GM19467 (cell line): ENCODE measurements around the gene MAN1C1.

Experiments
- ATAC-seq: cut with Tn5 transposase; IDR thresholded peaks from one replicate; pipeline ENCODE4 v1.9.1; 2021; ENCODE audit warnings: mild to moderate bottlenecking, moderate library complexity; ENCODE audit not compliant: unreplicated experiment

Gene MAN1C1

GRCh38 chr1:25616095-25616986 lies at the start of gene MAN1C1:
MAN1C1 (plus strand) TSS chr1:25616791; CDS start chr1:25617798, 1,007 bp downstream.
- peak; percentile 49 for ATAC-seq

GRCh38 chr1:25567710-25568089 lies 48.9 kb upstream of the MAN1C1 start:
- ATAC-seq: no peak

GRCh38 chr1:25568090-25568833 lies 48.3 kb upstream of the MAN1C1 start:
- ATAC-seq: no peak

- no peak for ATAC-seq
These were observed 47.6 kb upstream of the MAN1C1 start for GRCh38 chr1:25568834-25569596.

- ATAC-seq: no peak
These were observed 46.8 kb upstream of the MAN1C1 start for GRCh38 chr1:25569597-25570396.

GRCh38 chr1:25570798-25571521 lies 45.6 kb upstream of the MAN1C1 start:
- ATAC-seq: no peak

- no peak for ATAC-seq
These were observed 45.0 kb upstream of the MAN1C1 start for GRCh38 chr1:25571522-25571970.

- ATAC-seq: no peak
These were observed 44.5 kb upstream of the MAN1C1 start for GRCh38 chr1:25572107-25572506.

- no peak for ATAC-seq
These were observed 43.6 kb upstream of the MAN1C1 start for GRCh38 chr1:25572708-25573590.

GRCh38 chr1:25573591-25573930 lies 43.0 kb upstream of the MAN1C1 start:
- ATAC-seq: no peak

- ATAC-seq: no peak
These were observed 42.6 kb upstream of the MAN1C1 start for GRCh38 chr1:25573961-25574360.

GRCh38 chr1:25575191-25575590 lies 41.4 kb upstream of the MAN1C1 start:
- no peak for ATAC-seq

GRCh38 chr1:25576459-25577133 lies 40.0 kb upstream of the MAN1C1 start:
- no peak for ATAC-seq

GRCh38 chr1:25577134-25577920 lies 39.3 kb upstream of the MAN1C1 start:
- no peak for ATAC-seq

GRCh38 chr1:25579292-25580252 lies 37.0 kb upstream of the MAN1C1 start:
- ATAC-seq: no peak

GRCh38 chr1:25580927-25581326 lies 35.7 kb upstream of the MAN1C1 start:
- ATAC-seq: no peak
